Urinary bladder (tissue), 4 donors: ENCODE measurements around the gene ST6GALNAC6. TPM values are rescaled to one million over a fixed set of nuclear protein-coding genes. Genes with fewer than 3 reads are reported as not detected.
A peak's percentile ranks its signal among the peaks of the same experiment; 100 is the strongest.

ENCODE experiments used
- DNase-seq: peaks from one replicate; pipeline ENCODE4 v3.0.0-alpha.2; 2015; ENCODE audit errors: extremely low spot score
- H3K27ac ChIP-seq: one replicate; pipeline ENCODE4 v1.5.1; 2013; ENCODE audit warnings: low read depth, mild to moderate bottlenecking, moderate library complexity
- H3K36me3 ChIP-seq: one replicate; pipeline ENCODE4 v1.6.1; 2013; ENCODE audit warnings: mild to moderate bottlenecking, moderate library complexity; ENCODE audit not compliant: insufficient read depth
- H3K4me1 ChIP-seq: one replicate; pipeline ENCODE4 v1.6.1; 2013; ENCODE audit warnings: mild to moderate bottlenecking, moderate library complexity; ENCODE audit not compliant: insufficient read depth
- H3K4me3 ChIP-seq: one replicate; pipeline ENCODE4 v1.5.1; 2013; ENCODE audit warnings: low read depth, low read length
- WGBS: extraction: QIAGEN DNeasy Blood & Tissue Kit; methylation state at CpG from one replicate; pipeline ENCODE4 v1.1.7; 2013; 5-methylcytosine and 5-hydroxymethylcytosine counted together
- polyA plus RNA-seq: library from polyadenylated mRNA; stranded (reverse); fragments of 200-250 nt; gene quantifications from one replicate; pipeline ENCODE4 v1.2.3, GENCODE V29; 2013
- total RNA-seq: library from RNA; depleted of rRNA; stranded (reverse); fragments of >200 nt; gene quantifications from one replicate; pipeline ENCODE4 v1.2.3, GENCODE V29; 2014
- donor health status: healthy with polysubstance abuse.
- donor health status: healthy.

The ST6GALNAC6 gene
- total and polyA plus RNA-seq, 2 donors, result 17.7 to 105 TPM

GRCh38 chr9:127916720-127917581 lies 17.5 kb upstream of the ST6GALNAC6 start, which contains the start of gene ST6GALNAC4:
Gene ST6GALNAC4 (minus strand): TSS chr9:127917041. CDS start chr9:127916419, 622 bp downstream.
- H3K36me3 ChIP-seq, result no peaks in the 10 kb centered on the region
- no peaks in the 10 kb centered on the region for H3K4me1 ChIP-seq
- 3% methylated on average over 71 of the region's 71 CpGs for WGBS
- peak within 1 kb of the TSS; percentile 61 for H3K4me3 ChIP-seq
- DNase-seq, result no peak
- peak within 1 kb of the TSS; percentile 48 for H3K27ac ChIP-seq

- no peaks in the 10 kb centered on the region for H3K4me1 ChIP-seq
- H3K4me3 ChIP-seq, result peak overlapping the region; percentile 61
- DNase-seq, result no peak
- H3K36me3 ChIP-seq, result no peaks in the 10 kb centered on the region
- 36% methylated on average over 27 of the region's 27 CpGs for WGBS
- peak overlapping the region; percentile 48 for H3K27ac ChIP-seq
Measured at GRCh38 chr9:127915801-127916719, 16.7 kb upstream of the ST6GALNAC6 start.

- DNase-seq, result no peak
- 87% methylated on average over 5 of the region's 5 CpGs for WGBS
- Histone ChIP-seq H3K4me1 (no peaks in the 10 kb centered on the region), H3K27ac (no peak overlapping the region), H3K4me3 (no peak overlapping the region), H3K36me3 (no peaks in the 10 kb centered on the region)
Measured at GRCh38 chr9:127915325-127915752, 15.9 kb upstream of the ST6GALNAC6 start.

GRCh38 chr9:127913682-127914081 lies 14.3 kb upstream of the ST6GALNAC6 start:
- H3K4me1 ChIP-seq, result no peaks in the 10 kb centered on the region
- DNase-seq, result no peak
- H3K4me3 ChIP-seq, result no peak overlapping the region
- H3K36me3 ChIP-seq, result no peaks in the 10 kb centered on the region
- no peak overlapping the region for H3K27ac ChIP-seq
- WGBS, result 94% methylated on average over 11 of the region's 11 CpGs

GRCh38 chr9:127912882-127913281 lies 13.5 kb upstream of the ST6GALNAC6 start:
- no peak for DNase-seq
- no peaks in the 10 kb centered on the region for H3K4me1 ChIP-seq
- no peak overlapping the region for H3K4me3 ChIP-seq
- 88% methylated on average over 5 of the region's 5 CpGs for WGBS
- no peak overlapping the region for H3K27ac ChIP-seq
- no peaks in the 10 kb centered on the region for H3K36me3 ChIP-seq

GRCh38 chr9:127912296-127912695 lies 12.9 kb upstream of the ST6GALNAC6 start:
- WGBS, result 95% methylated on average over 31 of the region's 31 CpGs
- DNase-seq, result no peak
- H3K27ac ChIP-seq, result no peak overlapping the region
- H3K36me3 ChIP-seq, result no peaks in the 10 kb centered on the region
- H3K4me3 ChIP-seq, result no peak overlapping the region
- no peaks in the 10 kb centered on the region for H3K4me1 ChIP-seq

- DNase-seq, result no peak
- Histone ChIP-seq H3K27ac (no peak overlapping the region), H3K4me3 (no peak overlapping the region), H3K4me1 (no peaks in the 10 kb centered on the region), H3K36me3 (no peaks in the 10 kb centered on the region)
- 66% methylated on average over 6 of the region's 6 CpGs for WGBS
Measured at GRCh38 chr9:127910613-127911205, 11.3 kb upstream of the ST6GALNAC6 start.

- WGBS, result 88% methylated on average over 17 of the region's 17 CpGs
Measured at GRCh38 chr9:127909839-127910273, 10.5 kb upstream of the ST6GALNAC6 start.

GRCh38 chr9:127908660-127908926 lies 9.2 kb upstream of the ST6GALNAC6 start:
- no peak for DNase-seq
- 96% methylated on average over 10 of the region's 10 CpGs for WGBS
- no peak overlapping the region for H3K4me3 ChIP-seq

More at GRCh38 chr9:127909839-127910273, 10.5 kb upstream of the ST6GALNAC6 start:
- Histone ChIP-seq H3K27ac (no peak overlapping the region), H3K36me3 (no peaks in the 10 kb centered on the region), H3K4me1 (no peaks in the 10 kb centered on the region), H3K4me3 (no peak overlapping the region)
- no peak for DNase-seq

GRCh38 chr9:127907867-127908659 lies 8.7 kb upstream of the ST6GALNAC6 start:
- Histone ChIP-seq H3K36me3 (no peaks in the 10 kb centered on the region), H3K4me1 (no peaks in the 10 kb centered on the region), H3K27ac (no peak overlapping the region), H3K4me3 (no peak overlapping the region)
- DNase-seq, result no peak
- whole genome bisulfite sequencing, result 90% methylated on average over 35 of the region's 35 CpGs

More at GRCh38 chr9:127908660-127908926, 9.2 kb upstream of the ST6GALNAC6 start:
- H3K36me3 ChIP-seq, result no peaks in the 10 kb centered on the region
- no peak overlapping the region for H3K27ac ChIP-seq
- no peaks in the 10 kb centered on the region for H3K4me1 ChIP-seq

- Histone ChIP-seq H3K4me3 (no peak overlapping the region), H3K4me1 (no peaks in the 10 kb centered on the region), H3K36me3 (no peaks in the 10 kb centered on the region), H3K27ac (peak overlapping the region; percentile 51)
- 78% methylated on average over 12 of the region's 12 CpGs for WGBS
- no peak for DNase-seq
Measured at GRCh38 chr9:127905788-127906191, 6.4 kb upstream of the ST6GALNAC6 start.

GRCh38 chr9:127905004-127905728 lies 5.8 kb upstream of the ST6GALNAC6 start:
- 63% methylated on average over 5 of the region's 5 CpGs for whole genome bisulfite sequencing
- H3K4me3 ChIP-seq, result no peak overlapping the region
- DNase-seq, result no peak
- H3K4me1 ChIP-seq, result no peaks in the 10 kb centered on the region
- peak overlapping the region; percentile 51 for H3K27ac ChIP-seq
- H3K36me3 ChIP-seq, result no peaks in the 10 kb centered on the region
